ENCODE data around the gene RER1. TPM values are rescaled to one million over a fixed set of nuclear protein-coding genes. Genes with fewer than 3 reads are reported as not detected.

The RER1 gene
- total and polyA plus RNA-seq, 10 donors = 51.1 to 131 (median 79.0) TPM

GRCh38 chr1:2418791-2419320 lies 27.2 kb downstream of the RER1 start:
- Histone ChIP-seq H3K4me1 (peaks cover 13 to 40% (median 31%) of the 10 kb centered on the region in 6 donors), H3K27me3 (replicated peaks in 1 of 7) (peaks cover 0 to 60% (median 9%) of the 10 kb centered on the region in 7 donors), H3K9me3 (peaks cover 0 to 21% (median 11%) of the 10 kb centered on the region in 8 donors), H3K36me3 (no peaks in the 10 kb centered on the region), H3K4me3 (no peak overlapping the region), H3K27ac (no peak overlapping the region)
- TF ChIP-seq POLR2A (IDR thresholded peaks at IDR 0.05) (no peak), POLR2AphosphoS5 (IDR thresholded peaks at IDR 0.05) (no peak)
- TF ChIP-seq, protein P1, sequence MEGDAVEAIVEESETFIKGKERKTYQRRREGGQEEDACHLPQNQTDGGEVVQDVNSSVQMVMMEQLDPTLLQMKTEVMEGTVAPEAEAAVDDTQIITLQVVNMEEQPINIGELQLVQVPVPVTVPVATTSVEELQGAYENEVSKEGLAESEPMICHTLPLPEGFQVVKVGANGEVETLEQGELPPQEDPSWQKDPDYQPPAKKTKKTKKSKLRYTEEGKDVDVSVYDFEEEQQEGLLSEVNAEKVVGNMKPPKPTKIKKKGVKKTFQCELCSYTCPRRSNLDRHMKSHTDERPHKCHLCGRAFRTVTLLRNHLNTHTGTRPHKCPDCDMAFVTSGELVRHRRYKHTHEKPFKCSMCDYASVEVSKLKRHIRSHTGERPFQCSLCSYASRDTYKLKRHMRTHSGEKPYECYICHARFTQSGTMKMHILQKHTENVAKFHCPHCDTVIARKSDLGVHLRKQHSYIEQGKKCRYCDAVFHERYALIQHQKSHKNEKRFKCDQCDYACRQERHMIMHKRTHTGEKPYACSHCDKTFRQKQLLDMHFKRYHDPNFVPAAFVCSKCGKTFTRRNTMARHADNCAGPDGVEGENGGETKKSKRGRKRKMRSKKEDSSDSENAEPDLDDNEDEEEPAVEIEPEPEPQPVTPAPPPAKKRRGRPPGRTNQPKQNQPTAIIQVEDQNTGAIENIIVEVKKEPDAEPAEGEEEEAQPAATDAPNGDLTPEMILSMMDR (IDR thresholded peaks at IDR 0.05 in 8 of 11, conservative IDR thresholded peaks at IDR 0.05 in 3 of 11) = no peak
- intact Hi-C loops (cut with DNase I; ENCODE audit: low total_unique reads) = loop anchor here (5.0 kb wide), 1 partner anchor 368 kb away; no protein-coding TSS in a partner anchor
- DNase-seq = no peak
- 66 to 81% (median 76%) methylated on average over 11 to 16 of the region's 16 CpGs for WGBS, 5 donors

- Histone ChIP-seq H3K36me3 (no peaks in the 10 kb centered on the region), H3K9me3 (peaks cover 0 to 22% (median 11%) of the 10 kb centered on the region in 8 donors), H3K27me3 (replicated peaks in 1 of 7) (peaks cover 0 to 60% (median 9%) of the 10 kb centered on the region in 7 donors), H3K4me1 (peaks cover 8 to 35% (median 25%) of the 10 kb centered on the region in 6 donors), H3K4me3 (no peak overlapping the region), H3K27ac (no peak overlapping the region)
- WGBS, 5 donors = 71 to 87% (median 82%) methylated on average over 11 to 16 of the region's 16 CpGs
- TF ChIP-seq POLR2A (IDR thresholded peaks at IDR 0.05) (no peak), POLR2AphosphoS5 (IDR thresholded peaks at IDR 0.05) (no peak)
- TF ChIP-seq, protein P1 (IDR thresholded peaks at IDR 0.05 in 8 of 11, conservative IDR thresholded peaks at IDR 0.05 in 3 of 11) = no peak
- DNase-seq = no peak
- intact Hi-C loops (cut with DNase I; ENCODE audit: low total_unique reads) = loop anchor here (5.0 kb wide), 1 partner anchor 368 kb away; no protein-coding TSS in a partner anchor
These were observed 27.8 kb downstream of the RER1 start for GRCh38 chr1:2419416-2419815.

- no peak overlapping the region for H3K4me3 ChIP-seq
- H3K27me3 ChIP-seq (replicated peaks in 1 of 7) = peaks cover 0 to 49% (median 14%) of the 10 kb centered on the region in 7 donors
- peaks cover 0 to 4% (median 0%) of the 10 kb centered on the region in 6 donors for H3K4me1 ChIP-seq
- no peak overlapping the region for H3K27ac ChIP-seq
- intact Hi-C loops (cut with DNase I; ENCODE audit: low total_unique reads) = no loop called here
- no peak for DNase-seq
- H3K9me3 ChIP-seq = peaks cover 0 to 22% (median 11%) of the 10 kb centered on the region in 8 donors
- H3K36me3 ChIP-seq = no peaks in the 10 kb centered on the region
- TF ChIP-seq POLR2AphosphoS5 (IDR thresholded peaks at IDR 0.05) (no peak), POLR2A (IDR thresholded peaks at IDR 0.05) (no peak)
- TF ChIP-seq, protein P1 (IDR thresholded peaks at IDR 0.05 in 8 of 11, conservative IDR thresholded peaks at IDR 0.05 in 3 of 11) = no peak
- WGBS, 5 donors = 87 to 95% (median 88%) methylated on average over 4 of the region's 4 CpGs
These were observed 30.9 kb downstream of the RER1 start for GRCh38 chr1:2422523-2422922.

DNA sequence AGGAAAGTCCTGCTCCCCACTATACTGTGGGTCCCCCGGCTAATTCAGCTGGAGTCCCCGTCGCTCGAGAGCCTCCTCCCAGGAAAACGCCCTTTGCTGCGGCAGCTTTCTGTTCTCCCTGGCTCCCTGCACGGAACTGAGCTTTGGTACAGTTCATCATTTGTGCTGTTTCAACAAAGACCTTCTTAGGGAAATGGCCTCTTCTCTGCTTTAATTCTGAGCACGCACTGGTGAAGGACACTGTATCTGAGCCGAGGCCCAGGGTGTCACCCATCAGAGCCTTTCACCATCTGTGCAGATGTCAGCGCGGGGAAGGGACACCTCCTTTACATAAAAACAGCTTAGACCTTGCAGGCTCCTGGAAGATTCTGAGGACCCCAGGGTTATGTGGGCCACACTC lies 34.3 kb downstream of the RER1 start:
- no peak overlapping the region for H3K27ac ChIP-seq
- no peaks in the 10 kb centered on the region for H3K36me3 ChIP-seq
- peaks cover 0 to 49% (median 8%) of the 10 kb centered on the region in 7 donors for H3K27me3 ChIP-seq (replicated peaks in 1 of 7)
- intact Hi-C loops (cut with DNase I; ENCODE audit: low total_unique reads) = no loop called here
- 73 to 86% (median 85%) methylated on average over 11 of the region's 11 CpGs for WGBS, 5 donors
- TF ChIP-seq, protein P1 (IDR thresholded peaks at IDR 0.05 in 8 of 11, conservative IDR thresholded peaks at IDR 0.05 in 3 of 11) = no peak
- TF ChIP-seq POLR2AphosphoS5 (IDR thresholded peaks at IDR 0.05) (no peak), POLR2A (IDR thresholded peaks at IDR 0.05) (no peak)
- H3K9me3 ChIP-seq = peaks cover 0 to 34% (median 22%) of the 10 kb centered on the region in 8 donors
- no peaks in the 10 kb centered on the region for H3K4me1 ChIP-seq
- H3K4me3 ChIP-seq = no peak overlapping the region
- DNase-seq = no peak

Measured in spleen (tissue), 11 donors.